DOHH2 (cell line): ENCODE results near the gene ITPA.

ENCODE experiments used
- H3F3A ChIP-seq: fragments of 200-600 bp; sonication (generic), shearing (Covaris generic); 2 replicates; pipeline ENCODE4 v1.6.0; 2016; ENCODE audit warnings: antibody characterized with exemption, mild to moderate bottlenecking; ENCODE audit not compliant: control insufficient read depth, insufficient read depth
- H3K27ac ChIP-seq: fragments of 200-600 bp; sonication (generic); 2 replicates; pipeline ENCODE4 v1.5.1; 2014; ENCODE audit warnings: low read depth, mild to moderate bottlenecking, low read length, moderate library complexity
- H3K27me3 ChIP-seq: fragments of 200-600 bp; sonication (generic); 2 replicates; pipeline ENCODE4 v1.6.1; 2014; ENCODE audit warnings: mild to moderate bottlenecking, low read length, mixed read lengths; ENCODE audit not compliant: control insufficient read depth
- H3K36me3 ChIP-seq: fragments of 200-600 bp; sonication (generic); 2 replicates; pipeline ENCODE4 v1.6.1; 2014; ENCODE audit warnings: mild to moderate bottlenecking, low read length, moderate library complexity, mixed read lengths; ENCODE audit not compliant: control insufficient read depth
- H3K4me1 ChIP-seq: fragments of 200-600 bp; sonication (generic); 2 replicates; pipeline ENCODE4 v1.6.1; 2014; ENCODE audit warnings: mild to moderate bottlenecking, low read length, mixed read lengths; ENCODE audit not compliant: control insufficient read depth
- H3K4me2 ChIP-seq: fragments of 200-600 bp; sonication (generic); 2 replicates; pipeline ENCODE4 v1.6.0; 2014; ENCODE audit warnings: mild to moderate bottlenecking, low read length, moderate library complexity
- H3K4me3 ChIP-seq: fragments of 200-600 bp; sonication (generic); 2 replicates; pipeline ENCODE4 v1.5.1; 2014; ENCODE audit warnings: mild to moderate bottlenecking, low read length, mixed read lengths
- H3K79me2 ChIP-seq: fragments of 200-600 bp; sonication (generic); 2 replicates; pipeline ENCODE4 v1.6.1; 2014; ENCODE audit warnings: mild to moderate bottlenecking, low read length, mixed read lengths; ENCODE audit not compliant: control insufficient read depth
- H3K9me2 ChIP-seq: fragments of 200-600 bp; sonication (generic); replicated peaks from 2 replicates; pipeline ENCODE4 v1.6.1; 2014; ENCODE audit warnings: mild to moderate bottlenecking, low read length, mixed read lengths; ENCODE audit not compliant: control insufficient read depth
- H3K9me3 ChIP-seq: fragments of 200-600 bp; sonication (generic); 2 replicates; pipeline ENCODE4 v1.6.1; 2014; ENCODE audit warnings: antibody characterized with exemption, low read length, mixed read lengths; ENCODE audit not compliant: control insufficient read depth, insufficient read depth
- H4K20me1 ChIP-seq: fragments of 200-600 bp; sonication (generic); 2 replicates; pipeline ENCODE4 v1.6.0; 2014; ENCODE audit warnings: low read depth, mild to moderate bottlenecking, antibody characterized with exemption, low read length, moderate library complexity; ENCODE audit not compliant: control insufficient read depth, insufficient read depth
- EZH2phosphoT487 ChIP-seq: fragments of 200-600 bp; sonication (generic); IDR thresholded peaks from 2 replicates; pipeline ENCODE4 v1.6.1; 2017; ENCODE audit warnings: borderline replicate concordance, mild to moderate bottlenecking, antibody characterized with exemption, low read length, moderate library complexity, mixed read lengths
- TF ChIP-seq, protein P1 (sequence below): fragments of 200-600 bp; sonication (generic); IDR thresholded peaks from one replicate; pipeline ENCODE4 v1.5.1; 2014; ENCODE audit warnings: antibody characterized with exemption, mild to moderate bottlenecking, low read depth, low read length; ENCODE audit not compliant: poor library complexity, severe bottlenecking

Gene ITPA

DNA sequence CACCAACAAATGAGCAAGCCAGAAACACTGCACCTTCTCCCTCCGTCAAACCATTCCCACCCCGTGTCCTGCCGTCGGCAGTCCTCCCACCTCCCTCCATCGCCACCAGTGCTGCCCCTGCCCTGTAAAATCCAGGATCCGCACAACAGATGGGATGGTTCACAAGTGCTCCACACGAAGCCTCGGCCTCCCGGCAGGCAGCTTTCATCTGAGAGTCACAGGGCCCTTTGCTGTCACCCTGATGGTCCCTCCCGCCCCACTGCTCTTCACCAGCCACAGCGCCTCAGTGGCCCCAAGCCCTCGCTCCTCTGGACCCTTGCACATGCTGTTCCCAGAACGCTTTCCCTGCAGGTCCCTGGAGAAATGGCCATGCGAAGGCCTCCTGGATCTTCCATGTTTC, 17.6 kb downstream of the ITPA start:
- Histone ChIP-seq H3K27ac (no peak overlapping the region), H3K27me3 (no peaks in the 10 kb centered on the region), H3K4me3 (no peak overlapping the region), H3K79me2 (no peaks in the 10 kb centered on the region), H3K36me3 (peaks cover 17% of the 10 kb centered on the region), H3F3A (no peaks in the 10 kb centered on the region), H4K20me1 (peaks cover 5% of the 10 kb centered on the region; the same call in 1 of the 2 replicates), H3K4me2 (no peak overlapping the region), H3K9me3 (no peaks in the 10 kb centered on the region), H3K9me2 (no peaks in the 10 kb centered on the region), H3K4me1 (peaks cover 15% of the 10 kb centered on the region)
- TF ChIP-seq, protein P1, sequence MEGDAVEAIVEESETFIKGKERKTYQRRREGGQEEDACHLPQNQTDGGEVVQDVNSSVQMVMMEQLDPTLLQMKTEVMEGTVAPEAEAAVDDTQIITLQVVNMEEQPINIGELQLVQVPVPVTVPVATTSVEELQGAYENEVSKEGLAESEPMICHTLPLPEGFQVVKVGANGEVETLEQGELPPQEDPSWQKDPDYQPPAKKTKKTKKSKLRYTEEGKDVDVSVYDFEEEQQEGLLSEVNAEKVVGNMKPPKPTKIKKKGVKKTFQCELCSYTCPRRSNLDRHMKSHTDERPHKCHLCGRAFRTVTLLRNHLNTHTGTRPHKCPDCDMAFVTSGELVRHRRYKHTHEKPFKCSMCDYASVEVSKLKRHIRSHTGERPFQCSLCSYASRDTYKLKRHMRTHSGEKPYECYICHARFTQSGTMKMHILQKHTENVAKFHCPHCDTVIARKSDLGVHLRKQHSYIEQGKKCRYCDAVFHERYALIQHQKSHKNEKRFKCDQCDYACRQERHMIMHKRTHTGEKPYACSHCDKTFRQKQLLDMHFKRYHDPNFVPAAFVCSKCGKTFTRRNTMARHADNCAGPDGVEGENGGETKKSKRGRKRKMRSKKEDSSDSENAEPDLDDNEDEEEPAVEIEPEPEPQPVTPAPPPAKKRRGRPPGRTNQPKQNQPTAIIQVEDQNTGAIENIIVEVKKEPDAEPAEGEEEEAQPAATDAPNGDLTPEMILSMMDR, result no peak
- no peak for TF ChIP-seq EZH2phosphoT487

DNA sequence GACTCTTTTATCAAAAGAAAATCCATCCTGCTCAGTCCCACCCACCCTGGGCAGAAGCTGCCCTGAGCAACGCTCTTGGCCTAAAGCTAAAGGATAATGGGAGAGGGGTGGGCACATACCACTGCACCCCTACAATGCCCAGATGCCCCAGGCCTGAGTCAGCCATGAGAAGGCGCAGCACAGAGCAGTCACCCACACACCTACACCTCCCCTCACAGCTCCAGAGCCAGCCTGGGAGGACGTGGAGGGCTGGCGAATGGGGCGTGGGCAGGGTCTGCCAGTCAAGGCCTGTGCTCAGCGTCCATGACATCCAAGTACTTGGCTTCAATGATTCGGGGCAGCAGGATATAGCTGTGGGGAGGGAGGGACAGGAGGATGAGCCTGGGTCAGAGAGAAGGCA, 18.2 kb downstream of the ITPA start:
- Histone ChIP-seq H3K27me3 (no peaks in the 10 kb centered on the region), H3K27ac (no peak overlapping the region), H3K9me2 (no peaks in the 10 kb centered on the region), H3F3A (no peaks in the 10 kb centered on the region), H3K4me2 (no peak overlapping the region), H3K36me3 (peaks cover 11% of the 10 kb centered on the region), H3K9me3 (no peaks in the 10 kb centered on the region), H4K20me1 (peaks cover 5% of the 10 kb centered on the region; the same call in 1 of the 2 replicates), H3K79me2 (no peaks in the 10 kb centered on the region), H3K4me3 (no peak overlapping the region), H3K4me1 (peaks cover 10% of the 10 kb centered on the region)
- TF ChIP-seq, protein P1, result no peak
- no peak for TF ChIP-seq EZH2phosphoT487

DNA sequence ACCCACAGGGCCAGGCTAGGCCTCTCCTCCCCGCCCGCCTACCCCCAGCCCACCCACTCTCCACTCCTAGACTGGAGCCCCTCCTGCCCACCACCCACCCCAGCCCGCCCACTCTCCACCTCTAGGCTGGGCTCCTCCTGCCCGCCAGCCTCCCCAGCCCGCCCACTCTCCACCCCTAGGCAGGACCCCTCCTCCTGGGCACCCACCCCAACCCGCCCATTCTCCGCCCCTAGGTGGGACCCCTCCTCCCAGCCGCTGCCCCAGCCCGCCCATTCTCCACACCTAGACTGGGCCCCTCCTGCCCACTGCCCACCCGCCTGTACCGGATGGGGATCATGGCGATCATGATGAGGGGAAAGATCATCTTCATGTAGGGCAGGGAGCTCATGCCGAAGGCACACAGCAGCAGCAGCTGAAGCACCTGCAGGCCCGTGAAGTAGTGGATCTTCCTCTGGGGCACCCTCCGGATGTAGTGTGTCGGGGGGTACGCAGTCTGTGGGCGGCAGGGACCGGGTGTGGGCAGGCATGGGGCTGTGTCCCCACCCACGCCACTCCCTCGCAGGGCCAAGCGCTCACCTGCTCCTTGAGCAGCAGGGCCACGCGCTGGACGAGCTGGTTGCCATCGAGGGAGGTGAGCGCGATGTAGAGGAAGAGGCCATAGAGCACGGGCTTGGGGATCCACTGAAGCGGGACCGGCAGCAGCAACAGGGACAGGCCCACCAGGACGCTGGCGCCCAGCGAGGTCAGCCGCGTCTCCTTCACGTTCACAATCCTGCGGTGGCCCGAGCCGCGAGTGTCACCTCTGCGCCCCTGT, 18.8 kb downstream of the ITPA start:
- Histone ChIP-seq H3F3A (no peaks in the 10 kb centered on the region), H4K20me1 (peaks cover 2% of the 10 kb centered on the region; the same call in 1 of the 2 replicates)

More for the DNA sequence above, 18.8 kb downstream of the ITPA start:
- Histone ChIP-seq H3K79me2 (no peaks in the 10 kb centered on the region), H3K9me3 (no peaks in the 10 kb centered on the region), H3K27me3 (no peaks in the 10 kb centered on the region), H3K9me2 (no peaks in the 10 kb centered on the region), H3K36me3 (peaks cover 5% of the 10 kb centered on the region), H3K27ac (no peak overlapping the region), H3K4me1 (peaks cover 3% of the 10 kb centered on the region), H3K4me3 (no peak overlapping the region), H3K4me2 (no peak overlapping the region)
- TF ChIP-seq, protein P1, result no peak
- no peak for TF ChIP-seq EZH2phosphoT487
